ENCODE data around the gene TMEM11. TPM values are rescaled to one million over a fixed set of nuclear protein-coding genes. Genes with fewer than 3 reads are reported as not detected.

Gene TMEM11
- total RNA-seq, 2 experiments from 2014 or later, result 26.8 to 34.0 TPM

GRCh38 chr17:21262259-21262993, 48.5 kb upstream of the TMEM11 start:
- peaks cover 8% of the 10 kb centered on the region for H3K4me1 ChIP-seq (ENCODE audit: insufficient read depth, low read length, poor library complexity, severe bottlenecking)
- POLR2A ChIA-PET, result no interaction called here
- no peaks in the 10 kb centered on the region for H3K36me3 ChIP-seq (ENCODE audit: insufficient read depth, low read length)
- H2AFZ ChIP-seq (ENCODE audit: low read length), result no peak overlapping the region
- CTCF ChIA-PET (ENCODE audit: unreplicated experiment), result no interaction called here
- H3K4me2 ChIP-seq (ENCODE audit: low read length), result no peak overlapping the region
- no peaks in the 10 kb centered on the region for H3K79me2 ChIP-seq (ENCODE audit: insufficient read depth, low read depth, low read length)
- H3K27ac ChIP-seq (ENCODE audit: low read depth, low read length, poor library complexity, severe bottlenecking), result no peak overlapping the region
- no peak overlapping the region for H3K4me3 ChIP-seq (ENCODE audit: low read depth, low read length, poor library complexity, severe bottlenecking)
- H4K20me1 ChIP-seq (ENCODE audit: insufficient read depth, low read length), result no peaks in the 10 kb centered on the region
- intact Hi-C loops (cut with micrococcal nuclease; ENCODE audit: unreplicated experiment), result loop anchor here (10.0 kb wide), 1 partner anchor 62 kb away; no protein-coding TSS in a partner anchor
- no peaks in the 10 kb centered on the region for H3K9me3 ChIP-seq (ENCODE audit: low read length)
- no peak for DNase-seq (ENCODE audit: low spot score)
- TF ChIP-seq EZH2phosphoT487 (IDR thresholded peaks at IDR 0.05; ENCODE audit: borderline replicate concordance, low read depth, low read length) (no peak), CTCF (conservative IDR thresholded peaks at IDR 0.05; ENCODE audit: low read length) (no peak)
- no peaks in the 10 kb centered on the region for H3K9me2 ChIP-seq (ENCODE audit: insufficient read depth, low read length)
- no TSS peak for BruUV-seq (replicated peaks)

- BruUV-seq (replicated peaks), result no TSS peak
- DNase-seq (ENCODE audit: low spot score), result no peak
- H3K36me3 ChIP-seq (ENCODE audit: insufficient read depth, low read length), result no peaks in the 10 kb centered on the region
Observed at GRCh38 chr17:21258593-21258992, 44.6 kb upstream of the TMEM11 start.

More at GRCh38 chr17:21258593-21258992, 44.6 kb upstream of the TMEM11 start:
- H3K9me2 ChIP-seq (ENCODE audit: insufficient read depth, low read length), result no peaks in the 10 kb centered on the region
- H3K4me2 ChIP-seq (ENCODE audit: low read length), result no peak overlapping the region
- no peaks in the 10 kb centered on the region for H3K9me3 ChIP-seq (ENCODE audit: low read length)
- no peaks in the 10 kb centered on the region for H4K20me1 ChIP-seq (ENCODE audit: insufficient read depth, low read length)
- H3K79me2 ChIP-seq (ENCODE audit: insufficient read depth, low read depth, low read length), result no peaks in the 10 kb centered on the region
- H3K4me1 ChIP-seq (ENCODE audit: insufficient read depth, low read length, poor library complexity, severe bottlenecking), result peaks cover 7% of the 10 kb centered on the region
- ChIA-PET POLR2A (no interaction called here), CTCF (ENCODE audit: unreplicated experiment) (no interaction called here)
- no peak overlapping the region for H3K4me3 ChIP-seq (ENCODE audit: low read depth, low read length, poor library complexity, severe bottlenecking)
- H2AFZ ChIP-seq (ENCODE audit: low read length), result no peak overlapping the region
- TF ChIP-seq CTCF (conservative IDR thresholded peaks at IDR 0.05; ENCODE audit: low read length) (no peak), EZH2phosphoT487 (IDR thresholded peaks at IDR 0.05; ENCODE audit: borderline replicate concordance, low read depth, low read length) (no peak)
- no peak overlapping the region for H3K27ac ChIP-seq (ENCODE audit: low read depth, low read length, poor library complexity, severe bottlenecking)
- intact Hi-C loops (cut with micrococcal nuclease; ENCODE audit: unreplicated experiment), result no loop called here
